ENCODE data around the gene POLG. TPM values are rescaled to one million over a fixed set of nuclear protein-coding genes. Genes with fewer than 3 reads are reported as not detected.
A peak's percentile ranks its signal among the peaks of the same experiment; 100 is the strongest.

The POLG gene
- total and polyA plus RNA-seq, 2 of the 13 experiments (the other 11 are each of a cell fraction or from before 2014, with no cell fraction given) = 26.6 to 35.5 TPM

- TF ChIP-seq SMAD1 (CRISPR knock-in tag; IDR thresholded peaks at IDR 0.05; ENCODE audit: borderline replicate concordance, low read depth) (no peak), SNRNP70 (IDR thresholded peaks at IDR 0.05; ENCODE audit: low read depth, low read length) (no peak), REL (CRISPR knock-in tag; conservative IDR thresholded peaks at IDR 0.05) (no peak), ZNF3 (CRISPR knock-in tag; IDR thresholded peaks at IDR 0.05) (peak; percentile 36; the same call in 1 of the 2 replicates), PRDM10 (CRISPR knock-in tag; IDR thresholded peaks at IDR 0.05; ENCODE audit: low read depth) (no peak), ERF (CRISPR knock-in tag; IDR thresholded peaks at IDR 0.05) (peak; percentile 82), RERE (CRISPR knock-in tag; IDR thresholded peaks at IDR 0.05; ENCODE audit: low read depth) (no peak), HOXA3 (CRISPR knock-in tag; IDR thresholded peaks at IDR 0.05) (peak; percentile 55; the same call in 1 of the 2 replicates), EEA1 (CRISPR knock-in tag; IDR thresholded peaks at IDR 0.05; ENCODE audit: borderline replicate concordance) (no peak), ZNF18 (CRISPR knock-in tag; IDR thresholded peaks at IDR 0.05; ENCODE audit: insufficient replicate concordance) (no peak), GTF3A (CRISPR knock-in tag; conservative IDR thresholded peaks at IDR 0.05) (no peak), MBNL3 (CRISPR knock-in tag; conservative IDR thresholded peaks at IDR 0.05) (no peak), CERS6 (CRISPR knock-in tag; IDR thresholded peaks at IDR 0.05) (peak; percentile 77; the same call in 1 of the 2 replicates), NFE2L1 (CRISPR knock-in tag; IDR thresholded peaks at IDR 0.05; ENCODE audit: borderline replicate concordance) (no peak), MAF1 (CRISPR knock-in tag; IDR thresholded peaks at IDR 0.05; ENCODE audit: borderline replicate concordance) (no peak; the same call in 1 of the 2 replicates), MEIS2 (CRISPR knock-in tag; IDR thresholded peaks at IDR 0.05) (peak; percentile 79; the same call in 1 of the 2 replicates), RORA (CRISPR knock-in tag; IDR thresholded peaks at IDR 0.05) (no peak)
Measured at GRCh38 chr15:89361451-89362202, 27.0 kb upstream of the POLG start (continued).

Data from HepG2 (cell line).